ENCODE results near the gene COL23A1.

COL23A1 gene

GRCh38 chr5:178590141-178590923 lies at the start of gene COL23A1:
Gene COL23A1 (minus strand): TSS chr5:178590393.
- FAIRE-seq: no peak

GRCh38 chr5:178637356-178638074 lies 47.3 kb upstream of the COL23A1 start:
- no peak for FAIRE-seq

GRCh38 chr5:178632285-178632684 lies 42.1 kb upstream of the COL23A1 start:
- FAIRE-seq: no peak

GRCh38 chr5:178630951-178631350 lies 40.8 kb upstream of the COL23A1 start:
- no peak for FAIRE-seq

GRCh38 chr5:178630475-178630930 lies 40.3 kb upstream of the COL23A1 start:
- no peak for FAIRE-seq

- FAIRE-seq: no peak
Measured at GRCh38 chr5:178627259-178627598, 37.0 kb upstream of the COL23A1 start.

GRCh38 chr5:178626484-178627258 lies 36.5 kb upstream of the COL23A1 start, which contains the start of gene CLK4:
Gene CLK4 (minus strand): TSS chr5:178627050. CDS start chr5:178623416, 3,634 bp downstream.
- no peak for FAIRE-seq

GRCh38 chr5:178625679-178626483 lies 35.7 kb upstream of the COL23A1 start:
- no peak for FAIRE-seq

GRCh38 chr5:178624631-178625546 lies 34.7 kb upstream of the COL23A1 start:
- no peak for FAIRE-seq

GRCh38 chr5:178622679-178623247 lies 32.6 kb upstream of the COL23A1 start:
- FAIRE-seq: no peak

- no peak for FAIRE-seq
Measured at GRCh38 chr5:178619390-178619789, 29.2 kb upstream of the COL23A1 start.

GRCh38 chr5:178612299-178612698 lies 22.1 kb upstream of the COL23A1 start:
- no peak for FAIRE-seq

- no peak for FAIRE-seq
Measured at GRCh38 chr5:178606269-178606668, 16.1 kb upstream of the COL23A1 start.

GRCh38 chr5:178605788-178606187 lies 15.6 kb upstream of the COL23A1 start:
- FAIRE-seq: no peak

- no peak for FAIRE-seq
Measured at GRCh38 chr5:178602752-178603151, 12.6 kb upstream of the COL23A1 start.

- no peak for FAIRE-seq
Measured at GRCh38 chr5:178595750-178596149, 5.6 kb upstream of the COL23A1 start.

GRCh38 chr5:178595150-178595549 lies 5.0 kb upstream of the COL23A1 start:
- FAIRE-seq: no peak

GRCh38 chr5:178590924-178591423 lies 781 bp upstream of the COL23A1 start:
- no peak for FAIRE-seq

- FAIRE-seq: no peak
Measured at GRCh38 chr5:178589180-178590140, 733 bp downstream of the COL23A1 start.

GRCh38 chr5:178588769-178589168 lies 1.4 kb downstream of the COL23A1 start:
- FAIRE-seq: no peak

Measured in TTC549 (cell line).